NCI-H345 treated with DMSO at 0.1 percent for 48 hours (cell line): Measurements from ENCODE around the gene STAU1.
"Not testable (repeated sequence)": the region's sequence is repeated elsewhere in the genome, so short reads cannot be mapped to it uniquely, and the experiment has no call there.

Experiments used
- DNase-seq: peaks from one replicate; lab custom pipeline; 2025; ENCODE audit not compliant: unreplicated experiment; lab: John Stamatoyannopoulos, UW

The STAU1 gene

GRCh38 chr20:49123982-49124381 lies 64.2 kb downstream of the STAU1 start:
- DNase-seq = no peak

GRCh38 chr20:49122920-49123319 lies 65.2 kb downstream of the STAU1 start:
- no peak for DNase-seq

GRCh38 chr20:49119988-49120387 lies 68.1 kb downstream of the STAU1 start:
- DNase-seq = no peak

DNA sequence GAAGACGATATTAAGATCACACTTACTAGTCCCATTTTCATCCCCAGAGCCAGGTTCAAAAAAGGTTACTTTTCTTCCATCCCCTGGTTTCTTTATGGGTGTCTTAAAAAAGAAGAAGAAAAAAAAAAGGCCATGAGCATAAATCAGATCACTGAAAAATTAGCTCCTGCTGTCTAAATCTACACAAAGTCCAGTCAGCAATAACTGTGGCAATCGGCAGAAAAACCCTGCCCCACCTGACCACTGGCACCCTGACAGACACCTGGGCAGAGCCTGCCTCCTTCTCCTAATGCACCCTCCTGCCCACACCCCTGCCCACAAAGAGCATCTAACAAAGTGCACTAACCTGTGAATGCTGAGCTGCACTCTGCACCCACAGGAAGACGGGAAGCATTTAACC lies 69.8 kb downstream of the STAU1 start:
- no peak for DNase-seq

- DNase-seq = no peak
Measured at GRCh38 chr20:49115564-49115963, 72.6 kb downstream of the STAU1 start.

- DNase-seq = no peak
Measured at GRCh38 chr20:49112596-49113274, 75.4 kb downstream of the STAU1 start.

DNA sequence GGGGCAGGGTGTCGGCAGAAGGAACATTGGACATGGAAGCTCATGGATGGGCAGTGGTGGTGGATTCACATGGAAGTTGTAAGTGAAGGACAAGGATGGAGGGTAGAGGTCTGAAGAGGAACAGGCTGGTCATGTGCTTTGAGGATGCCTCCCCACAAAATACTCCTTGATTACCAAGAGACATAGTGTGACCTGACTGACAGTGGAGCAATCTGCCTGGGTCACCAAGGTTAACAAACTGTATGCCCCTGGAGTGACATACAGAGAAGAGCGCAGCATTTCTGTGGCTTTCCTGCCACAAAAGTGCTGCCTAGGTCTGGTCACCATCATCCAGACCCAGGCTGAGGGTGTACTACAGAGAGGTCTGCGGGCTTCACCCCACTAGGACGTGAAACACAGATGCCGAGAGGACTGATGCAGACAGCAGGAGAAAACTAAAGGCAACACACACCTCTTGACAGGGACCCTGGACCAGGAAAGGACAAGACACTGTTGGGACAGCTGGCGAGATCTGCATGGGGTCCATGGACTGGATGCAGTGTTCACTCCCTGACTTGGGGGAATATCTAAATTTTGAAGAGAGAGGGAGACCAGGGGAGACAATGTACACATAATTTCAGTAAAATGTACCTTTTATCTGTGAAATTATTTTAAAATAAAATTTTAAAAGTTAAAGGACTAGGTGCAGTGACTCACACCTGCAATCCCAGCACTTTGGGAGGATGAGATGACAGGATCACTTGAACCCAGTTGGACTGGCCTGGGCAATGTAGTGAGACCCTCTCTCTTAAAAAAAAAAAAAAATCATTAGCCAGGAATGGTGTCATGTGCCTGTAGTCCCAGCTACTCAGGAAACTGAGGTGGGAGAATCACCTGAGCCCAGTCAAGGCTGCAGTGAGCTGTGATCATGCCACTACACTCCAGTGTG lies 77.1 kb downstream of the STAU1 start:
- DNase-seq = no peak

- DNase-seq = no peak
Measured at GRCh38 chr20:49106328-49106727, 81.8 kb downstream of the STAU1 start.

DNA sequence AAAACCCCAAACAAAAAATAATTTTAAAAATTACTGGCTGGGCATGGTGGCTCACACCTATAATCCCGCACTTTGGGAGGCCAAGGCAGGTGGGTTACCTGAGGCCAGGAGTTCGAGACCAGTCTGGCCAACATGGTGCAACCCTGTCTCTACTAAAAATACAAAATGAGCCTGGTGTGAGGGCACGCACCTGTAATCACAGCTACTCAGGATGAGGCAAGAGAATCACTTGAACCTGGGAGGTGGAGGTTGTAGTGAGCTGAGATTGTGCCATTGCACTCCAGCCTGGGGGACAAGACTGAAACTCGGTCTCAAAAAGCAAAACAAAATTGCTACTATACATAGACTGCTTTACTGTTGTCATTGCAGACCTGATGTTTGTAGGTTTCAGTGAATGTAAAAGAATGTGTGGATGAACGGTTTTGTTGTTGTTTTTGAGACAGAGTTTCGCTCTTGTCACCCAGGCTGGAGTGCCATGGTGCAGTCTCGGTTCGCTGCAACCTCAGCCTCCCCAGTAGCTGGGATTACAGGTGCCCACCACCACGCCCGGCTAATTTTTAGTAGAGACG lies 83.1 kb downstream of the STAU1 start:
- DNase-seq = not testable (repeated sequence)

- DNase-seq = no peak
Measured at GRCh38 chr20:49104365-49104648, 83.8 kb downstream of the STAU1 start.

DNA sequence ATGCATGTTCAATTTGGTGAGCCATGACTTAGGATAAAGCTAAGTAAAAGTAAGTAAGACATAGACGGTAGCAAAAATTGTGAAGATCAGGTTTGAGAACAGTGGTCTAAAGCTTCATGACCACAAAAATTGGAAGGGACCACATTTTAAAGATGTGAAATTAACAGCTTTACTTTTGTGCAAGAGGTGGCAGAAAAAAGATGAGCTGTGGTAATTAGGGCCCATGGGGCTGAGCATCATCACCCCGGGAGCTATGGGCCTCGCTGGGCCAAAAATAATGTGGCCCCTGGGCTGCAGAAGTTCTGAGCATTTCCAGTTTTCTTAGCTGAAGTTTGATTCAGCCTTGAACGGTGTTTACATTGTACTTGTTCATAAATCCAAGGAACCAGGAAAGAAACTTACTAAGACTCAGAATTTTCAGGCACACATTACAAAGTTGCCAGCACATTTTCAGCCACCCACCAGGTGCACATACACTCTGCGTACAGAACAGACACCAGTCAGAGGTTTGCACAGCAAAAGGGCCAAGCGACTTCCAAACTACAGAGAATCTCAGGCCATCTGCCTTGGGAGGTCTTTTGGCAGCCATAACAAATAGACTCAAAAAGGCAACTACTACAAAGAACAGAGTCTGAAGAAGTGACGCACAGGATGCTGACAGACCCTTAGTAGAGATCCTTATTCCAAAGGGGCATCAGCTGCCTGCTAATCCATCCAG lies 84.3 kb downstream of the STAU1 start:
- no peak for DNase-seq

- no peak for DNase-seq
Measured at GRCh38 chr20:49103019-49103418, 85.1 kb downstream of the STAU1 start.

DNA sequence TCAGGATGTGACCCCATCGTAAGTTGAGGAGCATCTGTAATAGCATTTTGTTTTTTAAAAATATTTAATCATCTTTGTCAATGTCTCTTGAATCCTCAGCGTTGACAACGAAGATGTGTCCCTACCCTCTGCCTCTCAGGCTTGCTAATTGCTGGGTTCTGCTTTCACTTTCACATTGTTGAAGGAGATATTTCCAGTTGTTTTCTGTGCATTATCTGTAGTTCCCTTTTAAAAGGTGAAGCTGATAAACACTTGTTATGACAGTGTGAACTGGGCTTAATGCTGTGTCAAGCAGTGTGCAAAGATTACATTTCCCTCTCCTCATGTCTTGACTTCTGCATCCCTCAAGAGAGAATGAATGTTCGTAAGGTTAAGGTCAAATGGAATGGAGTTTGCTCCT lies 87.2 kb downstream of the STAU1 start:
- no peak for DNase-seq

DNA sequence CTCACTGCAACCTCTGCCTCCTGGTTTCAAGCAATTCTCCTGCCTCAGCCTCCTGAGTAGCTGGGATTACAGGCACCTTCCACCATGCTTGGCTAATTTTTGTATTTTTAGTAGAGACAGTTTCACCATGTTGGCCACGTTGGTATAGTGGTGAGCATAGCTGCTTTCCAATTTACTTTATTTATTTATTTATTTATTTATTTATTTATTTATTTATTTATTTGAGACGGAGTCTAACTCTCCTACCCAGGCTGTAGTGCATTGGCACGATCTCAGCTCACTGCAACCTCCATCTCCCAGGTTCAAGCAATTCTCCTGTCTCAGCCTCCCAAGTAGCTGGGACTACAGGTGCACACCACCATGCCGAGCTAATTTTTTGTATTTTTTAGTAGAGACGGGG lies 87.8 kb downstream of the STAU1 start:
- DNase-seq = not testable (repeated sequence)

- DNase-seq = no peak
Measured at GRCh38 chr20:49099011-49099410, 89.1 kb downstream of the STAU1 start.

GRCh38 chr20:49098136-49098535 lies 90.0 kb downstream of the STAU1 start:
- no peak for DNase-seq

- DNase-seq = no peak
Measured at GRCh38 chr20:49097159-49097558, 91.0 kb downstream of the STAU1 start.

GRCh38 chr20:49096203-49096730 lies 91.9 kb downstream of the STAU1 start:
- no peak for DNase-seq

DNA sequence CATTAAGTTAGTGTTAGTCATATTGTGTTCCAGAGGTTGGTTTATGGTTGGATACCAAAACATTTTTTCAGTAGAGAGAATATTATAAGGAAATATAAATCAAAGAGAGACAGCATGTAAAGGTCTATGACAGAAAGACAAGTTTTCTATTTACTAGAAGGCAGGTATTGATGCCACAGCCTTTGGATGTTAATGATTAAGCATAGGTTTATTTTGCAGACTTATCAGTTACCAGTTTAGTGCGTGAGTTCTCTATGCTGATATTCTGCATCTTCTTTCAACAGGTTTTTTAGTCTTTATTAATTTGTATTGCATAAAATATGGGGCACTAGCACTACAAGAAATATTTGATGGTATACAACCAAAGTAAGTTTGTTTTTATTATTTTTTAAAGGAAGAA lies 96.4 kb downstream of the STAU1 start:
- DNase-seq = no peak

DNA sequence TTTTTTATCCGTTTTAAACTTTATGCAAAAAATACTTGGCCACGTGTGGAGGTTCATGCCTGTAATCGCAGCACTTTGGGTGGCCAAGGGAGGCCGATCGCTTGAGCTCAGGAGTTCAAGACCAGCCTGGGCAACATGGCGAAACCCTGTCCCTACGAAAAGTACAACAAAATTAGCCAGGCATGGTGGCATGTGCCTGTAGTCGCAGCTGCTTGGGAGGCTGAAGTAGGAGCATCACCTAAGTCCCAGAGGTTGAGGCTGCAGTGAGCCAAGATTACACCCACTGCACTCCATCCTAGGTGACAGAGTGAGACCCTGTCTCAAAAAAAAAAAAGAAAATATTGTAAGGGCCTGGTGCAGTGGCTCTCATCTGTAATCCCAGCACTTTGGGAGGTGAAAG lies 97.0 kb downstream of the STAU1 start:
- no peak for DNase-seq

- DNase-seq = not testable (repeated sequence)
Measured at GRCh38 chr20:49082295-49082694, 105.8 kb downstream of the STAU1 start.
